Endothelial cell (in vitro differentiated cells): ENCODE data around the gene RIPOR3. TPM values are rescaled to one million over a fixed set of nuclear protein-coding genes. Genes with fewer than 3 reads are reported as not detected.

Experiments
- DNase-seq: peaks from one replicate; pipeline ENCODE4 v3.0.0; 2021; ENCODE audit warnings: low spot score
- H3K27ac Mint-ChIP-seq: one replicate; pipeline ENCODE4 v1.8.0; 2021; ENCODE audit warnings: mixed read lengths, inconsistent platforms; ENCODE audit not compliant: unreplicated experiment
- H3K27me3 Mint-ChIP-seq: one replicate; pipeline ENCODE4 v1.8.0; 2021; ENCODE audit warnings: mild to moderate bottlenecking, moderate library complexity, mixed read lengths, inconsistent platforms; ENCODE audit not compliant: unreplicated experiment
- H3K36me3 Mint-ChIP-seq: one replicate; pipeline ENCODE4 v1.8.0; 2021; ENCODE audit warnings: mild to moderate bottlenecking, low read depth, mixed read lengths, inconsistent platforms; ENCODE audit not compliant: unreplicated experiment
- H3K4me1 Mint-ChIP-seq: one replicate; pipeline ENCODE4 v1.8.0; 2021; ENCODE audit warnings: mild to moderate bottlenecking, mixed read lengths, inconsistent platforms; ENCODE audit not compliant: unreplicated experiment
- H3K4me3 Mint-ChIP-seq: one replicate; pipeline ENCODE4 v1.8.0; 2021; ENCODE audit warnings: mild to moderate bottlenecking, mixed read lengths, inconsistent platforms; ENCODE audit not compliant: unreplicated experiment
- H3K9me3 Mint-ChIP-seq: one replicate; pipeline ENCODE4 v1.8.0; 2021; ENCODE audit warnings: mixed read lengths, inconsistent platforms; ENCODE audit not compliant: unreplicated experiment
- total RNA-seq: library from RNA; stranded (reverse); fragmentation: NEBNext Ultra II Directional; extraction: Animal tissue kit (Norgen Biotek cat#: 25700); gene quantifications from one replicate; pipeline ENCODE4 v1.2.1, GENCODE V29; 2021; ENCODE audit not compliant: unreplicated experiment
- TF ChIP-seq, protein P1 (sequence below): fragments of 200-600 bp; sonication (generic); IDR thresholded peaks from one replicate; pipeline ENCODE4 v1.5.0; 2021; ENCODE audit warnings: antibody characterized with exemption; ENCODE audit not compliant: unreplicated experiment

RIPOR3 gene
- total RNA-seq, 1 donor from 2014 or later: 11.2 TPM

DNA sequence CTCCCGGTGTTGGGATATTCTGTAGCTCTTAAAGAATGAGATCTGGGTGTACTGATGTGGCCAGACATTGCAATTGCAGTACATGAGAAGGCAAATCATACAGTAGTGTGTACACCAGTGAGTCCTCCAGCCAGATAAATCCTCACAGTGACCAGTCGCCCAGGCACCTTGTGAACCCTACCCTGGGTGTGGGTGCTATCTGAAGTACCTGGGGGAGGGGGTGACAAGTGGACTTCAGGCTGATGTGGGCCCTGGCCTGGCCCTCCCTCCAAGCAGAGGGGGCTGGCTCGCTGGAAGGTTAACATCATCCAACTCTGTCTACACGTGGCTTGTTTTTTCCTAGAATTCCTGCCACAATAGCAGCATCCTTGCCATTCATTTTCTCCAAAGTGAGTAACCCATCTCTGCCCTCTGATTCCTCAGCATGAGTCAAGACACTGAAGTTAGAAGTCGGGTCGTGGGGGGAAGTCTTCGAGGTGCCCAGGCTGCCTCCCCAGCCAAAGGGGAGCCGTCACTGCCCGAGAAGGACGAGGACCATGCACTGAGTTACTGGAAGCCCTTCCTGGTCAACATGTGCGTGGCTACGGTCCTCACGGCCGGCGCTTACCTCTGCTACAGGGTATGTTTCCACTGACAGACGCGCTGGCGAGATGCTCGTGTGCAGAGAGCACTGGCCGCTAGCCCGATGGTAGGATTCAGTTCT is 110.3 kb downstream of the RIPOR3 start:
- Mint-ChIP-seq H3K27me3 (no peaks in the 10 kb centered on the region), H3K4me1 (peaks cover 9% of the 10 kb centered on the region), H3K27ac (no peak overlapping the region), H3K36me3 (peaks cover 50% of the 10 kb centered on the region), H3K9me3 (no peaks in the 10 kb centered on the region), H3K4me3 (peak overlapping the region; percentile 51)
- TF ChIP-seq, protein P1, sequence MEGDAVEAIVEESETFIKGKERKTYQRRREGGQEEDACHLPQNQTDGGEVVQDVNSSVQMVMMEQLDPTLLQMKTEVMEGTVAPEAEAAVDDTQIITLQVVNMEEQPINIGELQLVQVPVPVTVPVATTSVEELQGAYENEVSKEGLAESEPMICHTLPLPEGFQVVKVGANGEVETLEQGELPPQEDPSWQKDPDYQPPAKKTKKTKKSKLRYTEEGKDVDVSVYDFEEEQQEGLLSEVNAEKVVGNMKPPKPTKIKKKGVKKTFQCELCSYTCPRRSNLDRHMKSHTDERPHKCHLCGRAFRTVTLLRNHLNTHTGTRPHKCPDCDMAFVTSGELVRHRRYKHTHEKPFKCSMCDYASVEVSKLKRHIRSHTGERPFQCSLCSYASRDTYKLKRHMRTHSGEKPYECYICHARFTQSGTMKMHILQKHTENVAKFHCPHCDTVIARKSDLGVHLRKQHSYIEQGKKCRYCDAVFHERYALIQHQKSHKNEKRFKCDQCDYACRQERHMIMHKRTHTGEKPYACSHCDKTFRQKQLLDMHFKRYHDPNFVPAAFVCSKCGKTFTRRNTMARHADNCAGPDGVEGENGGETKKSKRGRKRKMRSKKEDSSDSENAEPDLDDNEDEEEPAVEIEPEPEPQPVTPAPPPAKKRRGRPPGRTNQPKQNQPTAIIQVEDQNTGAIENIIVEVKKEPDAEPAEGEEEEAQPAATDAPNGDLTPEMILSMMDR: no peak
- DNase-seq: no peak

- DNase-seq: peak; percentile 72
- Mint-ChIP-seq H3K4me1 (peaks cover 9% of the 10 kb centered on the region), H3K27ac (no peak overlapping the region), H3K4me3 (peak overlapping the region; percentile 60), H3K9me3 (no peaks in the 10 kb centered on the region), H3K36me3 (peaks cover 51% of the 10 kb centered on the region), H3K27me3 (no peaks in the 10 kb centered on the region)
- TF ChIP-seq, protein P1: peak; percentile 79
Measured at GRCh38 chr20:50580016-50580747, 111.2 kb downstream of the RIPOR3 start.

DNA sequence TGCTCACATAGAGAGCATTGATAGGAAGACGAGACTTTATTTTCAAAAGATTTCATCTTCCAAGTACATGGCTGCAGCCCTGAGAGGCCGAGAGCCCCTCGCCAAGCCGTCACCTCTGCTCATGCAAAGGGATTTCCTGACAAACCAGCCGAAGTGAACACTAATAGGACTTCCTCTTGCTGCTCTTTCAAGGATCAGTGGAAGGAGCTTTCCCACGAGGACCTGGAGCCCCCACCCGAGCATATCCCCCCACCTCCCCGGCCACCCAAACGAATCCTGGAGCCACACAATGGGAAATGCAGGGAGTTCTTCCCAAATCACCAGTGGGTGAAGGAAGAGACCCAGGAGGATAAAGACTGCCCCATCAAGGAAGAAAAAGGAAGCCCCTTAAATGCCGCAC is 111.8 kb downstream of the RIPOR3 start:
- Mint-ChIP-seq H3K9me3 (no peaks in the 10 kb centered on the region), H3K36me3 (peaks cover 57% of the 10 kb centered on the region), H3K27ac (no peak overlapping the region), H3K4me1 (peaks cover 9% of the 10 kb centered on the region), H3K27me3 (peaks cover 3% of the 10 kb centered on the region), H3K4me3 (no peak overlapping the region)
- TF ChIP-seq, protein P1: no peak
- no peak for DNase-seq

DNA sequence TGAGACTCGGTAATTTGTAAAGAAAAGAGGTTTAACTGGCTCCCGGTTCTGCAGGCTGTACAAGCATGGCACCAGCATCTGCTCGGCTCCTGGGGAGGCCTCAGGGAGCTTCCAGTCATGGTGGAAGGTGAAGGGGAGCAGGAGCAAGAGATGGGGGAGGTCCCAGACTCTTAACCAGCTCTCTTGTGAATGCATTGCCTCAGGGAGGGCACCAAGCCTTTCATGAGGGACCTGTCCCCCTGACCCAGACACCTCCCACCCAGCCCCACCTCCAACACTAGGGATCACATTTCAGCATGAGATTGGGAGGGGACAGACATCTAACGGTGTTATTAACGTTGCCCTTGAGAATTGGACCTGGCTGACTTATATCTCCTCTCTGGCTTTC is 112.6 kb downstream of the RIPOR3 start:
- H3K36me3 Mint-ChIP-seq: peaks cover 61% of the 10 kb centered on the region

More for the DNA sequence above, 112.6 kb downstream of the RIPOR3 start:
- H3K9me3 Mint-ChIP-seq: no peaks in the 10 kb centered on the region
- peaks cover 3% of the 10 kb centered on the region for H3K27me3 Mint-ChIP-seq
- peaks cover 9% of the 10 kb centered on the region for H3K4me1 Mint-ChIP-seq
- H3K4me3 Mint-ChIP-seq: peak overlapping the region; percentile 7
- TF ChIP-seq, protein P1: no peak
- DNase-seq: no peak
- no peak overlapping the region for H3K27ac Mint-ChIP-seq
